GM12891 (cell line): ENCODE results near the gene NFE2L2.

Source experiments
- POLR2A ChIP-seq: IDR thresholded peaks from 2 replicates; pipeline ENCODE4 v1.6.1; 2011; ENCODE audit warnings: low read depth, low read length, control low read depth
- POLR2AphosphoS5 ChIP-seq: IDR thresholded peaks from 2 replicates; pipeline ENCODE4 v1.6.1; 2011; ENCODE audit warnings: low read depth, low read length, control low read depth
- SPI1 ChIP-seq: IDR thresholded peaks from 2 replicates; pipeline ENCODE4 v1.6.1; 2011; ENCODE audit warnings: low read depth, low read length, control low read depth
- TAF1 ChIP-seq: IDR thresholded peaks from 2 replicates; pipeline ENCODE4 v1.6.1; 2011; ENCODE audit warnings: low read depth, low read length, control low read depth

DNA sequence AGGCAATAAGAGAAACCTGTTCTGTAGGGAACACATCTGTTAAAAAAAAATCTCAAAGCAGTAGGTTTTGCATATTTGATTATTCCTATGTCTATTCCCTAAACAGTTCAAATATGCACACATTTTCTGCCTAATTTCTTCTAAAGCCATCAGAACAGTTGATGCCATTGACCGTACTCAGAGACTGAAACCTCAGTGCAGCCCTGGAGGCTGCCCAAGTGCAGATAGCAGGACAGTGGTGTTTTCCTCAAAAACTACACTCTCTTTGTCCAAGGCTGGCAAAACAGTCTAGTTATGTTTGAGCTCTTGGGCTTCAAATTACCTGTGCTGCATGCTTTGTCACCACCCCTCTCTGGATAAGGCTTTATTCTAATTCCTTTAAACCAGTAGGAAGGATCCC lies 23.3 kb upstream of the NFE2L2 start:
- TF ChIP-seq POLR2A (no peak), TAF1 (no peak), POLR2AphosphoS5 (no peak), SPI1 (no peak)
